ENCODE measurements around the gene SEMA4D.

Gene SEMA4D

DNA sequence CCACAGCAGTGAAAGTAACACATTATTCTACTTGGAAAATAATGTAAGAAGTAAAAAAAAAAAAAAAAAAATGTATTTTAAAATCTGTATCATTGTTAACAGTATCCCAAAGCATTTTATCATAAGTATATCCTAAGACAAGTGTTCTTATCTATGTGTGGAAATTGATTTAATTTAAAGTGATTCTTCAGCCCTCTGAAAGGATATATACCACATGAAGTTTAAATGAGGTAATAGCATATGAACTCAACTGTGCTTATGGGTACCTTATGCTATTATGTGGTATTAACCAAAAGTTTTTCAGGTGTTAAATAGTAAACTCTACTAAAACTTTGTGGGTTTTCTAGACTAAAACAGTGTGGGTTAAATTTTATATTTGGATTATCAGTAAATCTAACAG, 182.4 kb downstream of the SEMA4D start:
- CTCF ChIA-PET, result no interaction called here
- POLR2A ChIA-PET, result no interaction called here
- no peak for DNase-seq (ENCODE audit: extremely low spot score)
- TF ChIP-seq, protein P1, sequence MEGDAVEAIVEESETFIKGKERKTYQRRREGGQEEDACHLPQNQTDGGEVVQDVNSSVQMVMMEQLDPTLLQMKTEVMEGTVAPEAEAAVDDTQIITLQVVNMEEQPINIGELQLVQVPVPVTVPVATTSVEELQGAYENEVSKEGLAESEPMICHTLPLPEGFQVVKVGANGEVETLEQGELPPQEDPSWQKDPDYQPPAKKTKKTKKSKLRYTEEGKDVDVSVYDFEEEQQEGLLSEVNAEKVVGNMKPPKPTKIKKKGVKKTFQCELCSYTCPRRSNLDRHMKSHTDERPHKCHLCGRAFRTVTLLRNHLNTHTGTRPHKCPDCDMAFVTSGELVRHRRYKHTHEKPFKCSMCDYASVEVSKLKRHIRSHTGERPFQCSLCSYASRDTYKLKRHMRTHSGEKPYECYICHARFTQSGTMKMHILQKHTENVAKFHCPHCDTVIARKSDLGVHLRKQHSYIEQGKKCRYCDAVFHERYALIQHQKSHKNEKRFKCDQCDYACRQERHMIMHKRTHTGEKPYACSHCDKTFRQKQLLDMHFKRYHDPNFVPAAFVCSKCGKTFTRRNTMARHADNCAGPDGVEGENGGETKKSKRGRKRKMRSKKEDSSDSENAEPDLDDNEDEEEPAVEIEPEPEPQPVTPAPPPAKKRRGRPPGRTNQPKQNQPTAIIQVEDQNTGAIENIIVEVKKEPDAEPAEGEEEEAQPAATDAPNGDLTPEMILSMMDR (IDR thresholded peaks at IDR 0.05; ENCODE audit: control extremely low read depth, extremely low read depth, low read depth, missing control alignments), result no peak

DNA sequence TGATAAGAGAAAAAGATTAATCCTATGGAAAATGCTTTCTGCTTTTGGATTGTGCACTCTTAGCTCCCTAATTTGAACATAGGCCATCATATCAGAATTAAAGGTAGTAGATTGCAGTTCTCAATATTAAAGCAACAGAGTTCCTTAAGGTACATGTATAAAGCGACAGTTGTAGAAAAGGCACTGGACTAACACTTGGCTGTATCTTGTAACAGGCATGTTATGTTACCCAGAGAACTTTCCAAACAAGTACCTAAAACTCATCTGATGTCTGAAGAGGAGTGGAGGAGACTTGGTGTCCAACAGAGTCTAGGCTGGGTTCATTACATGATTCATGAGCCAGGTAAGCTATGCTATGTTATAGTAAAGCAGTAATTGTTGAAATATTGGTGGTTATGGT, 183.0 kb downstream of the SEMA4D start:
- ChIA-PET CTCF (interaction anchor here (1.5 kb wide), 1 partner anchor 234 kb away, joined by 7 read pairs; no protein-coding TSS in a partner anchor), POLR2A (no interaction called here)
- TF ChIP-seq, protein P1 (IDR thresholded peaks at IDR 0.05; ENCODE audit: control extremely low read depth, extremely low read depth, low read depth, missing control alignments), result no peak
- no peak for DNase-seq (ENCODE audit: extremely low spot score)

DNA sequence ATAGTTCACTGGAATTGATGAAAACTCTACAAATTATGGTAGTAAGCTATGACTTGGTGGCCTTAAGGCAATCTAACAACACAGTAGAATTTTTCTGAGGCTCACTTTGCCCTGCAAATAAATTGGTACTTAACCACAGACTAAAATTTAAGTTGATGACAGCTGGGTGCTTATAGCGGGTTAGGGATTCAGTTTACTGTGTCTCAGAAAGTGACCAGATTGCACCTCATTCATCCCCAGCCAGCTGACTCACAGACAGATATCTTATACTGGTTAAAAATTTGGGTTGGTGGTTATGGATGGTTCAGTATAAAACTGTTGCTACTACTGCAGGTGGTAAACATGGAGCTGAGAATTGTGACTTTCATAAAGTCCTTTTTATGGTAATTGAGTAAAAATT, 184.1 kb downstream of the SEMA4D start:
- POLR2A ChIA-PET, result interaction anchor here (1.1 to 1.3 kb wide), 2 partner anchors 11 to 92 kb away, joined by 3 read pairs; no protein-coding TSS in a partner anchor
- TF ChIP-seq, protein P1 (IDR thresholded peaks at IDR 0.05; ENCODE audit: control extremely low read depth, extremely low read depth, low read depth, missing control alignments), result no peak
- no peak for DNase-seq (ENCODE audit: extremely low spot score)
- CTCF ChIA-PET, result interaction anchor here (1.5 kb wide), 1 partner anchor 235 kb away, joined by 7 read pairs; no protein-coding TSS in a partner anchor

DNA sequence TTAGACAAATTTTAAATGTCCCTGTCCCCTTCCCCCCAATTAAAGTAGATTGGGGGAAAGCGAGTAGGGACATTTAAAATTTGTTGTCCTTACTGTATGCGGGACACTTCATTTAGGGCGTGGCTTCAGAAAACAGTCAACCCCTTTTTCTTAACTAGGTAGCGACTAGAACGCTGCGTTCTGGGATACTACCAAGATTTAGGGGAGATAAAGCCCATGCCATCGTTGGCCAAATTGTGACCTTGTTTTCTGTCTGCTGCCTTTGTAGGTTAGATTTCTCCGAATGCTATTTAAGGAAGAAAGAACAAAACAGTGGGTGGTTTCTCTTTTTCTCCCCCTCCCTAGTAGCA, 185.7 kb downstream of the SEMA4D start:
- DNase-seq (ENCODE audit: extremely low spot score), result no peak
- TF ChIP-seq, protein P1 (IDR thresholded peaks at IDR 0.05; ENCODE audit: control extremely low read depth, extremely low read depth, low read depth, missing control alignments), result no peak
- POLR2A ChIA-PET, result no interaction called here
- CTCF ChIA-PET, result no interaction called here

DNA sequence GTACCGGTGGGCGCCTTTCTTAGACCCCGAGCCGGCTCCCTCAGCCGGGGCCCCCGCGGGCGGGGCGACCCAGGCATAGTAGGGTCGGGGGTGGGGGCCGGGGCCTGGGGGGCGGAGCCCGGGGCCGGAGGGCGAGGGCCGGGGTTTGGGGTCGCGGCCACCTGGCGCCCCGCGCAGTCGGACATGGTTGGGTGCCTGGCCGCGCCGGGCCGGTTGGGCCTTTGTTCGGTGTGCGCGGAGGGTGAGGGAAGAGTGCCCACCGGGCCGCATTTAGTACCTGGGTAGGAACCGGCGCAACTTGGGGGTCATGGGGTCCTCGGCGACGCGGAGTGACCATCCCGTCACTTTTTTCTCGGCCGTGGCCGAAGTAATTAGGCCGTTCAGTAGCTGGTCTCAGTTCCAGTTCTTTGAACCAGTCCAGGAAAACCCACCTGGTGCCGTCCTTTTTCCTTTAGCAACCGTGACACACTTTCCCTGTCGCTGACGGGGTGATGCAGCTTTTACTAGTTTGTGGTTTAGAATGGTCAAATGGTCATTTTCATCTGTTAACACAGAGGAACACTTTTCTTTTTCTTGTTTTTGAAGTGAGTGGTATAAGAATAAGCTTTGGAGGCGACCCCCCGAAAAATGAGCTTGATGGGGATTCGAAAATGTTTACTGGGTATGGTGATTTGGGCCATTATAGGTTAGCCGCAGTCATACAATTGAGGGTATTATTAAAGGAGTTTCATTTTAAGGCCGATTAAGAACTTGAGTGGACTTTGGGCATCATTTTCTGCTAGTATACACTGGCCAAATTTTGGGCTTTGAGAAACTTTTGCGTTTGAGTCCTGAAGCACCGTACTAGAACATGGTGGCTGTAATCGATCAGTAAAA, 186.3 kb downstream of the SEMA4D start:
- no peak for DNase-seq (ENCODE audit: extremely low spot score)
- POLR2A ChIA-PET, result no interaction called here

More for the DNA sequence above, 186.3 kb downstream of the SEMA4D start:
- CTCF ChIA-PET, result no interaction called here
- TF ChIP-seq, protein P1 (IDR thresholded peaks at IDR 0.05; ENCODE audit: control extremely low read depth, extremely low read depth, low read depth, missing control alignments), result no peak
